Keratinocyte (primary cell): ENCODE data around the gene TIMP2. TPM values are rescaled to one million over a fixed set of nuclear protein-coding genes. Genes with fewer than 3 reads are reported as not detected.

Experiments
- DNase-seq: peaks from one replicate; pipeline ENCODE4 v3.0.0-alpha.2; 2011; ENCODE audit warnings: low read depth, missing footprints, low spot score
- FAIRE-seq: peaks from 2 replicates; lab custom pipeline; 2011; peaks lifted over from hg19 to GRCh38; lab: Jason Lieb, UNC
- H2AFZ ChIP-seq: 2 replicates; pipeline ENCODE4 v1.6.0; 2012; ENCODE audit warnings: low read length, control low read depth, inconsistent platforms; ENCODE audit not compliant: control insufficient read depth
- H3K27ac ChIP-seq: 2 replicates; pipeline ENCODE4 v1.5.1; 2011; ENCODE audit warnings: low read length; ENCODE audit not compliant: control insufficient read depth, insufficient read depth
- H3K27me3 ChIP-seq: 3 replicates; pipeline ENCODE4 v1.6.0; 2011; ENCODE audit warnings: low read length; ENCODE audit not compliant: control insufficient read depth, insufficient read depth; ENCODE audit errors: extremely low read depth
- H3K36me3 ChIP-seq, 2 experiments: 2 replicates in 1 of 2; 3 replicates in 1 of 2; pipeline ENCODE4 v1.5.1; 2011; ENCODE audit warnings: low read length in 2 of 2, mild to moderate bottlenecking in 1 of 2; ENCODE audit not compliant: control insufficient read depth in 2 of 2, insufficient read depth in 2 of 2; ENCODE audit errors: extremely low read depth in 1 of 2
- H3K4me1 ChIP-seq: 3 replicates; pipeline ENCODE4 v1.5.1; 2011; ENCODE audit warnings: low read length; ENCODE audit not compliant: control insufficient read depth, insufficient read depth; ENCODE audit errors: extremely low read depth
- H3K4me2 ChIP-seq: 3 replicates; pipeline ENCODE4 v1.6.0; 2011; ENCODE audit warnings: low read depth, low read length; ENCODE audit not compliant: control insufficient read depth, insufficient read depth; ENCODE audit errors: extremely low read depth
- H3K4me3 ChIP-seq, 3 experiments: fragments of 200-600 bp in 1 of 3; sonication (generic) in 1 of 3; 2 replicates in 2 of 3; 3 replicates in 1 of 3; pipeline ENCODE4 v1.5.1; 2011 to 2016; ENCODE audit warnings: low read length in 3 of 3, mild to moderate bottlenecking in 3 of 3, control low read depth in 2 of 3, inconsistent platforms in 1 of 3, low read depth in 1 of 3, mixed read lengths in 1 of 3, mixed run types in 1 of 3, moderate library complexity in 1 of 3; ENCODE audit not compliant: control insufficient read depth in 2 of 3, insufficient read depth in 2 of 3; ENCODE audit errors: extremely low read depth in 1 of 3
- H3K79me2 ChIP-seq: 2 replicates; pipeline ENCODE4 v1.6.0; 2012; ENCODE audit warnings: low read length; ENCODE audit not compliant: control insufficient read depth, insufficient read depth
- H3K9ac ChIP-seq: 3 replicates; pipeline ENCODE4 v1.6.0; 2011; ENCODE audit warnings: low read length; ENCODE audit not compliant: control insufficient read depth, insufficient read depth; ENCODE audit errors: extremely low read depth
- H3K9me1 ChIP-seq: 3 replicates; pipeline ENCODE4 v1.6.0; 2011; ENCODE audit warnings: low read length; ENCODE audit not compliant: control insufficient read depth, insufficient read depth; ENCODE audit errors: extremely low read depth
- H3K9me3 ChIP-seq: 2 replicates; pipeline ENCODE4 v1.5.1; 2012; ENCODE audit warnings: low read depth, low read length; ENCODE audit not compliant: control insufficient read depth
- H4K20me1 ChIP-seq: 3 replicates; pipeline ENCODE4 v1.6.0; 2011; ENCODE audit warnings: low read length; ENCODE audit not compliant: control insufficient read depth, insufficient read depth; ENCODE audit errors: extremely low read depth
- CTCF ChIP-seq, 3 experiments: IDR thresholded peaks in 1 of 3; conservative IDR thresholded peaks in 1 of 3; optimal IDR thresholded peaks in 1 of 3; 2 replicates in 2 of 3; 3 replicates in 1 of 3; pipeline versions ENCODE3 to v1.5.1; 2011; ENCODE audit warnings: low read length in 3 of 3, mild to moderate bottlenecking in 3 of 3, moderate library complexity in 2 of 3, control low read depth in 1 of 3, inconsistent platforms in 1 of 3; ENCODE audit not compliant: insufficient read depth in 2 of 3; ENCODE audit errors: extremely low read depth in 1 of 3
- EZH2 ChIP-seq: IDR thresholded peaks from one replicate; pipeline ENCODE4 v1.6.1; 2012; ENCODE audit warnings: inconsistent platforms, mild to moderate bottlenecking, low read length, moderate library complexity
- dilution Hi-C: fragments of 300-500 bp; cut with MboI; formaldehyde crosslinking; loops from one replicate; pipeline ENCODE4 v1.7.0; 2020; ENCODE audit warnings: low sequenced_read_pairs; ENCODE audit not compliant: extremely low pct_ligation_motif_present
- polyA plus RNA-seq, 5 experiments: library from polyadenylated mRNA; depleted of rRNA in 3 of 5; stranded (reverse) in 3 of 5; stranded (forward) in 1 of 5; unstranded in 1 of 5; fragments of >200 nt; gene quantifications; 1 replicate in 1 of 5; 2 replicates in 3 of 5; 3 replicates in 1 of 5; pipeline versions ENCODE4 v1.2.1 to v1.2.3, GENCODE V29; 2011 to 2012; ENCODE audit warnings: missing spikeins in 2 of 5, low read depth in 1 of 5, low replicate concordance in 1 of 5

TIMP2 gene
- polyA plus RNA-seq, 1 donor (not counting 4 experiments of a cell fraction or from before 2014, with no cell fraction given): 1.2 TPM

GRCh38 chr17:78962345-78962983 is 37.3 kb upstream of the TIMP2 start:
- Histone ChIP-seq H3K36me3 (no peaks in the 10 kb centered on the region), H3K27ac (no peak overlapping the region), H3K9me3 (no peaks in the 10 kb centered on the region), H3K9ac (no peak overlapping the region), H2AFZ (no peak overlapping the region), H3K79me2 (no peaks in the 10 kb centered on the region), H3K27me3 (no peaks in the 10 kb centered on the region), H3K4me3 (no peak overlapping the region), H3K4me2 (no peak overlapping the region), H3K9me1 (no peaks in the 10 kb centered on the region), H4K20me1 (no peaks in the 10 kb centered on the region), H3K4me1 (peaks cover 3% of the 10 kb centered on the region)
- no peak for FAIRE-seq
- TF ChIP-seq EZH2 (no peak), CTCF (optimal IDR thresholded peaks at IDR 0.05 in 1 of 3, IDR thresholded peaks at IDR 0.05 in 1 of 3, conservative IDR thresholded peaks at IDR 0.05 in 1 of 3; ENCODE audit: extremely low read depth in 1 of 3, insufficient read depth in 2 of 3, low read length in 3 of 3) (no peak)
- dilution Hi-C loops: no loop called here
- no peak for DNase-seq

- dilution Hi-C loops: no loop called here
- peaks cover 6% of the 10 kb centered on the region for H3K4me1 ChIP-seq
- no peak overlapping the region for H2AFZ ChIP-seq
- no peaks in the 10 kb centered on the region for H3K36me3 ChIP-seq
- no peaks in the 10 kb centered on the region for H4K20me1 ChIP-seq
- H3K4me3 ChIP-seq: no peak overlapping the region
- no peak overlapping the region for H3K9ac ChIP-seq
- DNase-seq (no peak), FAIRE-seq (no peak)
- no peaks in the 10 kb centered on the region for H3K9me3 ChIP-seq
- H3K79me2 ChIP-seq: no peaks in the 10 kb centered on the region
- no peaks in the 10 kb centered on the region for H3K9me1 ChIP-seq
- H3K27ac ChIP-seq: no peak overlapping the region
- H3K4me2 ChIP-seq: no peak overlapping the region
- TF ChIP-seq CTCF (optimal IDR thresholded peaks at IDR 0.05 in 1 of 3, IDR thresholded peaks at IDR 0.05 in 1 of 3, conservative IDR thresholded peaks at IDR 0.05 in 1 of 3; ENCODE audit: extremely low read depth in 1 of 3, insufficient read depth in 2 of 3, low read length in 3 of 3) (no peak), EZH2 (no peak)
- H3K27me3 ChIP-seq: peaks cover 8% of the 10 kb centered on the region
Measured at GRCh38 chr17:78961571-78961970, 36.4 kb upstream of the TIMP2 start.
